SK-N-SH (cell line): ENCODE results near the gene NBPF4. TPM values are rescaled to one million over a fixed set of nuclear protein-coding genes. Genes with fewer than 3 reads are reported as not detected.
"Not testable (repeated sequence)": the region's sequence is repeated elsewhere in the genome, so short reads cannot be mapped to it uniquely, and the experiment has no call there.

ENCODE experiments used
- CTCF ChIA-PET: fragments of 300-600, 350-600 bp; formaldehyde crosslinking; extraction: SDS; loops from one replicate; lab custom pipeline; 2021; lab: Yijun Ruan, JAX
- POLR2A ChIA-PET: fragments of 350-600 bp; sonication (Branson Sonifier 250); formaldehyde crosslinking; extraction: SDS; loops from one replicate; lab custom pipeline; 2020; ENCODE audit warnings: antibody characterized with exemption, inconsistent platforms; lab: Yijun Ruan, JAX
- DNase-seq: peaks from one replicate; pipeline ENCODE4 v3.0.0; 2012
- H2AFZ ChIP-seq: fragments of 200-600 bp; sonication (generic); 2 replicates; pipeline ENCODE4 v1.8.1; 2016; ENCODE audit warnings: antibody characterized with exemption, mild to moderate bottlenecking, low read depth
- H3F3A ChIP-seq: fragments of 200-600 bp; sonication (generic); replicated peaks from 2 replicates; pipeline ENCODE3; 2016; ENCODE audit warnings: antibody characterized with exemption, mild to moderate bottlenecking; ENCODE audit not compliant: insufficient read depth
- H3K27ac ChIP-seq, 2 experiments: fragments of 200-500 bp in 1 of 2; fragments of 200-600 bp in 1 of 2; sonication (Bioruptor generic) in 1 of 2; sonication (generic), shearing (Covaris generic) in 1 of 2; 2 replicates each; pipeline versions ENCODE4 v1.5.1 to v1.6.1; 2014 to 2016; ENCODE audit warnings: low read depth in 2 of 2, inconsistent platforms in 1 of 2, low read length in 1 of 2, mild to moderate bottlenecking in 1 of 2, mixed read lengths in 1 of 2
- H3K27me3 ChIP-seq: fragments of 200-600 bp; sonication (generic), shearing (Covaris generic); 2 replicates; pipeline ENCODE4 v1.6.1; 2016; ENCODE audit warnings: mixed run types; ENCODE audit not compliant: insufficient read depth
- H3K36me3 ChIP-seq, 2 experiments: fragments of 200-500 bp in 1 of 2; fragments of 200-600 bp in 1 of 2; sonication (Bioruptor generic) in 1 of 2; sonication (generic) in 1 of 2; replicated peaks in 1 of 2; 2 replicates each; pipeline versions ENCODE3 to v1.5.1; 2014 to 2016; ENCODE audit warnings: low read length in 1 of 2, mild to moderate bottlenecking in 1 of 2; ENCODE audit not compliant: insufficient read depth in 2 of 2, control insufficient read depth in 1 of 2
- H3K4me1 ChIP-seq, 2 experiments: fragments of 200-500 bp in 1 of 2; fragments of 200-600 bp in 1 of 2; sonication (Bioruptor generic) in 1 of 2; sonication (generic), shearing (Covaris generic) in 1 of 2; 2 replicates each; pipeline versions ENCODE4 v1.5.1 to v1.6.1; 2014 to 2016; ENCODE audit warnings: low read depth in 1 of 2, low read length in 1 of 2, mixed run types in 1 of 2; ENCODE audit not compliant: insufficient read depth in 2 of 2, control insufficient read depth in 1 of 2
- H3K4me2 ChIP-seq: fragments of 200-600 bp; sonication (generic), shearing (Covaris generic); 2 replicates; pipeline ENCODE4 v1.6.1; 2017; ENCODE audit warnings: mixed run types
- H3K4me3 ChIP-seq, 2 experiments: fragments of 200-500 bp in 1 of 2; fragments of 200-600 bp in 1 of 2; sonication (Bioruptor generic) in 1 of 2; sonication (generic), shearing (Covaris generic) in 1 of 2; 2 replicates each; pipeline versions ENCODE4 v1.5.1 to v1.8.1; 2014 to 2016; ENCODE audit warnings: low read depth in 2 of 2, inconsistent platforms in 1 of 2, low read length in 1 of 2, mild to moderate bottlenecking in 1 of 2, mixed read lengths in 1 of 2, moderate library complexity in 1 of 2
- H3K79me2 ChIP-seq: fragments of 200-600 bp; sonication (generic); 2 replicates; pipeline ENCODE4 v1.8.1; 2017; ENCODE audit warnings: mild to moderate bottlenecking; ENCODE audit not compliant: insufficient read depth
- H3K9ac ChIP-seq: fragments of 200-600 bp; sonication (generic); 2 replicates; pipeline ENCODE4 v1.6.1; 2017; ENCODE audit warnings: mixed run types
- H3K9me2 ChIP-seq: fragments of 200-600 bp; sonication (generic); 2 replicates; pipeline ENCODE4 v1.6.1; 2017; ENCODE audit warnings: mixed run types
- H3K9me3 ChIP-seq: fragments of 200-600 bp; sonication (generic); 2 replicates; pipeline ENCODE4 v1.6.1; 2017; ENCODE audit warnings: mixed run types, mild to moderate bottlenecking, moderate library complexity
- H4K20me1 ChIP-seq: fragments of 200-600 bp; sonication (generic); 2 replicates; pipeline ENCODE4 v1.6.1; 2017; ENCODE audit warnings: mild to moderate bottlenecking, mixed run types; ENCODE audit not compliant: insufficient read depth
- EZH2phosphoT487 ChIP-seq: fragments of 200-600 bp; sonication (generic); IDR thresholded peaks from 2 replicates; pipeline ENCODE4 v1.6.1; 2017; ENCODE audit warnings: low read depth, mixed run types, mild to moderate bottlenecking, antibody characterized with exemption, moderate library complexity, borderline replicate concordance
- NRF1 ChIP-seq: IDR thresholded peaks from 2 replicates; pipeline ENCODE4 v1.6.1; 2012; ENCODE audit warnings: low read depth, mild to moderate bottlenecking, low read length
- RAD21 ChIP-seq: IDR thresholded peaks from 2 replicates; pipeline ENCODE4 v1.6.1; 2012; ENCODE audit warnings: mild to moderate bottlenecking, low read length
- RCOR1 ChIP-seq: fragments of 150-350 bp; IDR thresholded peaks from 2 replicates; pipeline ENCODE4 v1.6.1; 2017; ENCODE audit warnings: antibody characterized with exemption, low read length
- SMC3 ChIP-seq: IDR thresholded peaks from 2 replicates; pipeline ENCODE4 v1.6.1; 2012; ENCODE audit warnings: low read depth, low read length, improper control_type of control experiment
- TAF1 ChIP-seq: IDR thresholded peaks from 2 replicates; pipeline ENCODE4 v1.6.1; 2012; ENCODE audit warnings: low read depth, mild to moderate bottlenecking, low read length, moderate library complexity, borderline replicate concordance
- TCF12 ChIP-seq: IDR thresholded peaks from 2 replicates; pipeline ENCODE4 v1.4.0; 2012
- TEAD4 ChIP-seq: IDR thresholded peaks from 2 replicates; pipeline ENCODE4 v1.4.0; 2012; ENCODE audit warnings: mild to moderate bottlenecking, borderline replicate concordance; ENCODE audit not compliant: insufficient read depth
- YY1 ChIP-seq: IDR thresholded peaks from 2 replicates; pipeline ENCODE4 v1.4.0; 2012; ENCODE audit warnings: low read depth, mild to moderate bottlenecking
- WGBS: methylation state at CpG from one replicate; pipeline ENCODE4 v1.1.6; 2017; ENCODE audit warnings: low lambda C conversion rate; 5-methylcytosine and 5-hydroxymethylcytosine counted together
- polyA plus RNA-seq, 3 experiments: library from polyadenylated mRNA; depleted of rRNA; stranded (reverse); fragments of >200 nt; gene quantifications; 2 replicates each; pipeline ENCODE4 v1.2.3, GENCODE V29; 2012
- TF ChIP-seq, protein P1 (sequence below): fragments of 200-600 bp; sonication (generic); IDR thresholded peaks from 2 replicates; pipeline ENCODE4 v1.6.1; 2017; ENCODE audit warnings: antibody characterized with exemption, mild to moderate bottlenecking, moderate library complexity
- TF ChIP-seq, protein P2 (sequence below): IDR thresholded peaks from 2 replicates; pipeline ENCODE4 v1.6.1; 2012; ENCODE audit warnings: mild to moderate bottlenecking, low read depth, low read length, moderate library complexity
- TF ChIP-seq, protein P3 (sequence below): IDR thresholded peaks from 2 replicates; pipeline ENCODE4 v1.4.0; 2012; ENCODE audit warnings: low read depth
- TF ChIP-seq, protein P4 (sequence below): fragments of 150-350 bp; IDR thresholded peaks from 2 replicates; pipeline ENCODE4 v1.6.1; 2017; ENCODE audit warnings: antibody characterized with exemption, low read length, low read depth, borderline replicate concordance
- TF ChIP-seq, protein P5 (sequence below): IDR thresholded peaks from 2 replicates; pipeline ENCODE4; 2012

NBPF4 gene
- polyA plus RNA-seq, 1 of the 3 experiments (the other 2 are of a cell fraction), result not detected

DNA sequence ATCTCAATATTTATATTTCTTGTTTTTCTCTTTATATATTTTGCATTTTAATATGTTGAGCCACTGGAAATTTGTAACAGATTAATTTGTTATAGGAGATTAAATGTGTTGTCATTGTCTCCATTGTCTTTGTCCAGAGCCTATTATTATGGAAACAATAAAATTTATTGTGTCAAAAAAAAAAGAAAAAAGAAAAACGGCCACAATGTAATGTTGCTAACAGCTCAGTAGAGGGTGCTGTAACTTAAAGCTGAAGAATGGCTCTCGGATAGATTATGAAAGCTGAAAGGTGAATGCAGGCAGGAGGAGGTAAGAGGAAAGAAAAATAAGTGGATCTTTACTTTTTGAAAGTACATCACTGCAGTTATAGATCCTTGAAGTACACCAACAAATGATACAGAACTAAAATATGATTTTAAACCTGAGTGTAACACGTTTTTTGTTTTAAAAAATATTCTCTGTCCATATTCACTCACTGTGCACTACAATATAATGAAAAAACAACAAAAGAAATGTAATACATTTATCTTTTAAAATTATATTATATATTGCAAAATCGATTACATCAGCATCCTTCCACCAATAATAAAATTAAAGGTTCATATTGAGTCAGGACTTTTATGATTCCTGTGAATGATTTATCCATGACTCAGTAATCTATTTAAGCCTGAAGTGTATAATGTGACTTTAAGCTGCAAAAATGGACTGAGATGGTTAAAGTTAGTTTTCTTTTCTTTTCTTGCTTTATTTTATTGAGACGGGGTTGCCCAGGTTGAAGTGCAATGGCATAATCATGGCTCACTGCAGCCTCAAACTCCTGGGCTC, 29.0 kb downstream of the NBPF4 start:
- H2AFZ ChIP-seq, H3K9me2 ChIP-seq, DNase-seq, H3K27ac ChIP-seq, H3K79me2 ChIP-seq, H3K36me3 ChIP-seq, H3K4me1 ChIP-seq, H3K27me3 ChIP-seq, H3K9ac ChIP-seq, H3K4me2 ChIP-seq, POLR2A ChIA-PET, H4K20me1 ChIP-seq, H3F3A ChIP-seq, H3K4me3 ChIP-seq, H3K9me3 ChIP-seq: not testable (repeated sequence)
- CTCF ChIA-PET, result interaction anchor here (0.9 kb wide), 1 partner anchor 434 kb away, joined by 3 read pairs; no protein-coding TSS in a partner anchor
- WGBS, result 3% methylated on average over 5 of the region's 5 CpGs
- TF ChIP-seq RAD21 (peak; percentile 62), SMC3 (peak; percentile 18; the same call in 1 of the 2 replicates)
- TF ChIP-seq, protein P1, sequence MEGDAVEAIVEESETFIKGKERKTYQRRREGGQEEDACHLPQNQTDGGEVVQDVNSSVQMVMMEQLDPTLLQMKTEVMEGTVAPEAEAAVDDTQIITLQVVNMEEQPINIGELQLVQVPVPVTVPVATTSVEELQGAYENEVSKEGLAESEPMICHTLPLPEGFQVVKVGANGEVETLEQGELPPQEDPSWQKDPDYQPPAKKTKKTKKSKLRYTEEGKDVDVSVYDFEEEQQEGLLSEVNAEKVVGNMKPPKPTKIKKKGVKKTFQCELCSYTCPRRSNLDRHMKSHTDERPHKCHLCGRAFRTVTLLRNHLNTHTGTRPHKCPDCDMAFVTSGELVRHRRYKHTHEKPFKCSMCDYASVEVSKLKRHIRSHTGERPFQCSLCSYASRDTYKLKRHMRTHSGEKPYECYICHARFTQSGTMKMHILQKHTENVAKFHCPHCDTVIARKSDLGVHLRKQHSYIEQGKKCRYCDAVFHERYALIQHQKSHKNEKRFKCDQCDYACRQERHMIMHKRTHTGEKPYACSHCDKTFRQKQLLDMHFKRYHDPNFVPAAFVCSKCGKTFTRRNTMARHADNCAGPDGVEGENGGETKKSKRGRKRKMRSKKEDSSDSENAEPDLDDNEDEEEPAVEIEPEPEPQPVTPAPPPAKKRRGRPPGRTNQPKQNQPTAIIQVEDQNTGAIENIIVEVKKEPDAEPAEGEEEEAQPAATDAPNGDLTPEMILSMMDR, result peak; percentile 78

DNA sequence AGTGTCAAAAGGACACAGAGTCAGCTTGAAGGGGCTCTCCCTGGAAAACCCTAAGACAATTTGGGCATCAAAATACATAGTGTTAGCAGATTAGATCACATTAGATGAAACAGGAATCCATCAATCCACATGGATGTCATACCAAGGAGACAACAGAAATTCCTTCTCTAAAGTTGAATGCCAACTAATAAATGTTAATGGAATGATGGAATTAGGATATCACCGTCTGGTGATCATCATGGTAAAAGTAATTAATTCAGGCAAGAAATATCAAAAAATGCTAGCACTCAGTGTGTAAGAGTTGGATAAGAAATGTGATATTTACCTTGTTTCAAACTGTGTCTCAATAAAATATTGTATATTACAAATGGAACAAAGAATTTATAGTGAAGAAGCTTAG, 32.9 kb downstream of the NBPF4 start:
- H3K27ac ChIP-seq, result no peak overlapping the region
- 75% methylated on average over 1 of the region's 1 CpG for WGBS
- H3K27me3 ChIP-seq, result peaks cover 12% of the 10 kb centered on the region; the same call in 1 of the 2 replicates
- no peaks in the 10 kb centered on the region for H3K79me2 ChIP-seq
- DNase-seq, result no peak
- no peaks in the 10 kb centered on the region for H4K20me1 ChIP-seq
- no peaks in the 10 kb centered on the region for H3F3A ChIP-seq
- H3K4me3 ChIP-seq, result no peak overlapping the region
- H3K4me1 ChIP-seq, result no peaks in the 10 kb centered on the region; a peak in 1 of 4 replicates
- no peaks in the 10 kb centered on the region for H3K36me3 ChIP-seq
- ChIA-PET POLR2A (no interaction called here), CTCF (interaction anchor here (1.4 kb wide), 2 partner anchors 10 to 429 kb away, joined by 3 to 4 read pairs; no protein-coding TSS in a partner anchor)
- H3K9ac ChIP-seq, result no peak overlapping the region
- H2AFZ ChIP-seq, result no peak overlapping the region
- TF ChIP-seq, protein P2, sequence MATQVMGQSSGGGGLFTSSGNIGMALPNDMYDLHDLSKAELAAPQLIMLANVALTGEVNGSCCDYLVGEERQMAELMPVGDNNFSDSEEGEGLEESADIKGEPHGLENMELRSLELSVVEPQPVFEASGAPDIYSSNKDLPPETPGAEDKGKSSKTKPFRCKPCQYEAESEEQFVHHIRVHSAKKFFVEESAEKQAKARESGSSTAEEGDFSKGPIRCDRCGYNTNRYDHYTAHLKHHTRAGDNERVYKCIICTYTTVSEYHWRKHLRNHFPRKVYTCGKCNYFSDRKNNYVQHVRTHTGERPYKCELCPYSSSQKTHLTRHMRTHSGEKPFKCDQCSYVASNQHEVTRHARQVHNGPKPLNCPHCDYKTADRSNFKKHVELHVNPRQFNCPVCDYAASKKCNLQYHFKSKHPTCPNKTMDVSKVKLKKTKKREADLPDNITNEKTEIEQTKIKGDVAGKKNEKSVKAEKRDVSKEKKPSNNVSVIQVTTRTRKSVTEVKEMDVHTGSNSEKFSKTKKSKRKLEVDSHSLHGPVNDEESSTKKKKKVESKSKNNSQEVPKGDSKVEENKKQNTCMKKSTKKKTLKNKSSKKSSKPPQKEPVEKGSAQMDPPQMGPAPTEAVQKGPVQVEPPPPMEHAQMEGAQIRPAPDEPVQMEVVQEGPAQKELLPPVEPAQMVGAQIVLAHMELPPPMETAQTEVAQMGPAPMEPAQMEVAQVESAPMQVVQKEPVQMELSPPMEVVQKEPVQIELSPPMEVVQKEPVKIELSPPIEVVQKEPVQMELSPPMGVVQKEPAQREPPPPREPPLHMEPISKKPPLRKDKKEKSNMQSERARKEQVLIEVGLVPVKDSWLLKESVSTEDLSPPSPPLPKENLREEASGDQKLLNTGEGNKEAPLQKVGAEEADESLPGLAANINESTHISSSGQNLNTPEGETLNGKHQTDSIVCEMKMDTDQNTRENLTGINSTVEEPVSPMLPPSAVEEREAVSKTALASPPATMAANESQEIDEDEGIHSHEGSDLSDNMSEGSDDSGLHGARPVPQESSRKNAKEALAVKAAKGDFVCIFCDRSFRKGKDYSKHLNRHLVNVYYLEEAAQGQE, result no peak
- TF ChIP-seq EZH2phosphoT487, result no peak
- no peak for TF ChIP-seq TEAD4
- TF ChIP-seq, protein P3, sequence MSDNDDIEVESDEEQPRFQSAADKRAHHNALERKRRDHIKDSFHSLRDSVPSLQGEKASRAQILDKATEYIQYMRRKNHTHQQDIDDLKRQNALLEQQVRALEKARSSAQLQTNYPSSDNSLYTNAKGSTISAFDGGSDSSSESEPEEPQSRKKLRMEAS, result no peak
- no peak for TF ChIP-seq TAF1
- TF ChIP-seq TCF12, result no peak
- TF ChIP-seq, protein P4, sequence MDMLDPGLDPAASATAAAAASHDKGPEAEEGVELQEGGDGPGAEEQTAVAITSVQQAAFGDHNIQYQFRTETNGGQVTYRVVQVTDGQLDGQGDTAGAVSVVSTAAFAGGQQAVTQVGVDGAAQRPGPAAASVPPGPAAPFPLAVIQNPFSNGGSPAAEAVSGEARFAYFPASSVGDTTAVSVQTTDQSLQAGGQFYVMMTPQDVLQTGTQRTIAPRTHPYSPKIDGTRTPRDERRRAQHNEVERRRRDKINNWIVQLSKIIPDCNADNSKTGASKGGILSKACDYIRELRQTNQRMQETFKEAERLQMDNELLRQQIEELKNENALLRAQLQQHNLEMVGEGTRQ, result no peak
- TF ChIP-seq NRF1, result no peak
- TF ChIP-seq RCOR1, result no peak
- TF ChIP-seq, protein P5, sequence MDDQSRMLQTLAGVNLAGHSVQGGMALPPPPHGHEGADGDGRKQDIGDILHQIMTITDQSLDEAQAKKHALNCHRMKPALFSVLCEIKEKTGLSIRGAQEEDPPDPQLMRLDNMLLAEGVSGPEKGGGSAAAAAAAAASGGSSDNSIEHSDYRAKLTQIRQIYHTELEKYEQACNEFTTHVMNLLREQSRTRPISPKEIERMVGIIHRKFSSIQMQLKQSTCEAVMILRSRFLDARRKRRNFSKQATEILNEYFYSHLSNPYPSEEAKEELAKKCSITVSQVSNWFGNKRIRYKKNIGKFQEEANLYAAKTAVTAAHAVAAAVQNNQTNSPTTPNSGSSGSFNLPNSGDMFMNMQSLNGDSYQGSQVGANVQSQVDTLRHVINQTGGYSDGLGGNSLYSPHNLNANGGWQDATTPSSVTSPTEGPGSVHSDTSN, result no peak
- no peak for TF ChIP-seq YY1
- H3K9me3 ChIP-seq, result no peaks in the 10 kb centered on the region
- no peaks in the 10 kb centered on the region for H3K9me2 ChIP-seq
- no peak overlapping the region for H3K4me2 ChIP-seq
